Neuronal stem cell (in vitro differentiated cells): ENCODE measurements around the gene VSIR.

Experiments used
- DNase-seq: peaks from one replicate; pipeline ENCODE4 v3.0.0-alpha.2; 2013; ENCODE audit warnings: low spot score
- H2AFZ ChIP-seq: one replicate; pipeline ENCODE4 v1.6.1; 2013; ENCODE audit warnings: mild to moderate bottlenecking, low read length, inconsistent platforms
- H2AK5ac ChIP-seq: 2 replicates; pipeline ENCODE4 v1.6.1; 2013; ENCODE audit warnings: low read depth, mild to moderate bottlenecking, inconsistent platforms, low read length, moderate library complexity, mixed read lengths
- H2BK120ac ChIP-seq: 2 replicates; pipeline ENCODE4 v1.6.1; 2013; ENCODE audit warnings: low read depth, mild to moderate bottlenecking, inconsistent platforms, low read length, moderate library complexity, mixed read lengths
- H2BK12ac ChIP-seq: one replicate; pipeline ENCODE4 v1.6.1; 2013; ENCODE audit warnings: low read length, inconsistent platforms
- H2BK15ac ChIP-seq: 2 replicates; pipeline ENCODE4 v1.6.1; 2013; ENCODE audit warnings: mild to moderate bottlenecking, low read length, inconsistent platforms, mixed read lengths
- H2BK5ac ChIP-seq: one replicate; pipeline ENCODE4 v1.6.1; 2013; ENCODE audit warnings: inconsistent platforms, mild to moderate bottlenecking, low read length, moderate library complexity
- H3K14ac ChIP-seq: one replicate; pipeline ENCODE4 v1.6.1; 2013; ENCODE audit warnings: low read length, inconsistent platforms
- H3K18ac ChIP-seq: 2 replicates; pipeline ENCODE4 v1.6.1; 2013; ENCODE audit warnings: low read length, inconsistent platforms
- H3K23ac ChIP-seq: 2 replicates; pipeline ENCODE4 v1.6.1; 2013; ENCODE audit warnings: low read depth, mild to moderate bottlenecking, mixed read lengths, low read length, inconsistent platforms; ENCODE audit not compliant: poor library complexity
- H3K27ac ChIP-seq: replicated peaks from 3 replicates; pipeline ENCODE4 v1.5.1; 2013; ENCODE audit warnings: low read length, inconsistent platforms
- H3K27me3 ChIP-seq, 3 experiments: 2 replicates each; pipeline ENCODE4 v1.6.1; 2013; ENCODE audit warnings: low read length in 3 of 3, mild to moderate bottlenecking in 2 of 3, inconsistent platforms in 1 of 3, low read depth in 1 of 3, mixed read lengths in 1 of 3, moderate library complexity in 1 of 3; ENCODE audit not compliant: control insufficient read depth in 3 of 3, insufficient read depth in 3 of 3
- H3K36me3 ChIP-seq, 2 donors: replicated peaks in 1 of 2; 2 replicates each; pipeline ENCODE4 v1.6.1; 2013; ENCODE audit warnings: low read length in 2 of 2; ENCODE audit not compliant: control insufficient read depth in 2 of 2, insufficient read depth in 2 of 2
- H3K4ac ChIP-seq: 2 replicates; pipeline ENCODE4 v1.6.1; 2013; ENCODE audit warnings: inconsistent platforms, mild to moderate bottlenecking, low read length, moderate library complexity
- H3K4me1 ChIP-seq, 2 donors: 1 replicate in 1 of 2; 2 replicates in 1 of 2; pipeline ENCODE4 v1.6.1; 2013; ENCODE audit warnings: low read length in 2 of 2, low read depth in 1 of 2; ENCODE audit not compliant: control insufficient read depth in 2 of 2, insufficient read depth in 1 of 2
- H3K4me2 ChIP-seq: one replicate; pipeline ENCODE4 v1.6.1; 2013; ENCODE audit warnings: mild to moderate bottlenecking, low read length, inconsistent platforms; ENCODE audit not compliant: insufficient read depth, poor library complexity, severe bottlenecking
- H3K4me3 ChIP-seq, 2 donors: 2 replicates each; pipeline ENCODE4 v1.5.1; 2013; ENCODE audit warnings: low read length in 2 of 2, mild to moderate bottlenecking in 2 of 2, inconsistent platforms in 1 of 2, moderate library complexity in 1 of 2
- H3K79me1 ChIP-seq: one replicate; pipeline ENCODE4 v1.6.1; 2013; ENCODE audit warnings: low read depth, mild to moderate bottlenecking, inconsistent platforms, low read length, moderate library complexity
- H3K9ac ChIP-seq: one replicate; pipeline ENCODE4 v1.6.1; 2013; ENCODE audit warnings: mild to moderate bottlenecking, low read depth, low read length, inconsistent platforms; ENCODE audit not compliant: poor library complexity
- H3K9me3 ChIP-seq, 2 donors: replicated peaks in 1 of 2; 2 replicates each; pipeline versions ENCODE3 to v1.6.1; 2013; ENCODE audit warnings: low read length in 2 of 2, mild to moderate bottlenecking in 2 of 2, inconsistent platforms in 1 of 2, low read depth in 1 of 2, mixed read lengths in 1 of 2, moderate library complexity in 1 of 2; ENCODE audit not compliant: control insufficient read depth in 2 of 2, insufficient read depth in 1 of 2
- H4K8ac ChIP-seq: one replicate; pipeline ENCODE4 v1.6.1; 2013; ENCODE audit warnings: low read depth, mild to moderate bottlenecking, inconsistent platforms, low read length, moderate library complexity
- H4K91ac ChIP-seq: one replicate; pipeline ENCODE4 v1.6.1; 2013; ENCODE audit warnings: low read length, low read depth, mild to moderate bottlenecking, inconsistent platforms; ENCODE audit not compliant: poor library complexity
- WGBS, 2 donors: extraction: QIAGEN DNeasy Blood & Tissue Kit; methylation state at CpG; one replicate each; pipeline ENCODE4 v1.1.7; 2013; ENCODE audit warnings: missing lambda C conversion rate in 2 of 2, mixed read lengths in 1 of 2; ENCODE audit not compliant: insufficient read length in 2 of 2, insufficient replicate concordance in 1 of 2; ENCODE audit errors: extremely low coverage in 2 of 2; 5-methylcytosine and 5-hydroxymethylcytosine counted together

Gene VSIR

DNA sequence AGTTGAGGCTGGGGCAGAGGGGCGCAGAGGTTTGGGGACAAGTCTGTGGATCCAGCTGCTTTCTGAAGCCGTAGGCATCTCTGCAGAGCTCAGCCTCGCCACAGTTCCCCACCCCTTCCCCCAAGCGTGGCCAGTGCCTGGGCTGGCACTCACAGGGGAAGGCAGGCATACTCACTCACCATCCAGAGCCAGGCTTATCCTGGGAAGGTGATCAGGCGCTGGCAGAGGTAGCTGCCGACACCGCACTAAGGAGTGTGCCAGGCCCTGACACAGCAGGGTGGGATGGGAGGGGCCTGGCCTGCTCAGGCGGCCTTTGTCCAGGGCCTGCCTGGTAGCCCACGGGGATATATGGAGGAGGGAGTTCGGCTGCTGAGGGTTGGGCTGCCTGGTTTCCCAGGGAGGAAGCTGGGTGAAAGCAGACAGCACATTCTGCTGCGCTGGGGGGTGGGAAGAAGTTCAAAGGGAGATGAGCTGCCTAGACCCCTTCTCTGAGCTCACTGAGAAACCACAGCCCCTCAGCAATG is 15.9 kb downstream of the VSIR start:
- Histone ChIP-seq H3K9me3 (peaks cover 0 to 3% of the 10 kb centered on the region in 2 donors), H2AK5ac (no peak overlapping the region), H3K23ac (no peak overlapping the region), H2BK12ac (no peak overlapping the region), H3K4me3 (no peak overlapping the region), H2BK5ac (peak overlapping the region; percentile 27), H3K14ac (peak overlapping the region; percentile 83), H3K79me1 (no peaks in the 10 kb centered on the region), H3K36me3 (no peaks in the 10 kb centered on the region), H3K27me3 (peaks cover 0 to 54% (median 0%) of the 10 kb centered on the region in 3 experiments), H2AFZ (peak overlapping the region; percentile 35), H3K9ac (peak overlapping the region; percentile 57), H2BK120ac (peak overlapping the region; percentile 22), H3K27ac (no peak overlapping the region), H2BK15ac (no peak overlapping the region), H3K4me1 (peaks cover 0 to 9% of the 10 kb centered on the region in 2 donors), H4K8ac (no peak overlapping the region), H4K91ac (no peak overlapping the region), H3K18ac (peak overlapping the region; percentile 84), H3K4me2 (no peak overlapping the region), H3K4ac (no peak overlapping the region)
- whole genome bisulfite sequencing, 2 donors: no CpG with 5 or more reads among the region's 11 CpGs
- DNase-seq: no peak

DNA sequence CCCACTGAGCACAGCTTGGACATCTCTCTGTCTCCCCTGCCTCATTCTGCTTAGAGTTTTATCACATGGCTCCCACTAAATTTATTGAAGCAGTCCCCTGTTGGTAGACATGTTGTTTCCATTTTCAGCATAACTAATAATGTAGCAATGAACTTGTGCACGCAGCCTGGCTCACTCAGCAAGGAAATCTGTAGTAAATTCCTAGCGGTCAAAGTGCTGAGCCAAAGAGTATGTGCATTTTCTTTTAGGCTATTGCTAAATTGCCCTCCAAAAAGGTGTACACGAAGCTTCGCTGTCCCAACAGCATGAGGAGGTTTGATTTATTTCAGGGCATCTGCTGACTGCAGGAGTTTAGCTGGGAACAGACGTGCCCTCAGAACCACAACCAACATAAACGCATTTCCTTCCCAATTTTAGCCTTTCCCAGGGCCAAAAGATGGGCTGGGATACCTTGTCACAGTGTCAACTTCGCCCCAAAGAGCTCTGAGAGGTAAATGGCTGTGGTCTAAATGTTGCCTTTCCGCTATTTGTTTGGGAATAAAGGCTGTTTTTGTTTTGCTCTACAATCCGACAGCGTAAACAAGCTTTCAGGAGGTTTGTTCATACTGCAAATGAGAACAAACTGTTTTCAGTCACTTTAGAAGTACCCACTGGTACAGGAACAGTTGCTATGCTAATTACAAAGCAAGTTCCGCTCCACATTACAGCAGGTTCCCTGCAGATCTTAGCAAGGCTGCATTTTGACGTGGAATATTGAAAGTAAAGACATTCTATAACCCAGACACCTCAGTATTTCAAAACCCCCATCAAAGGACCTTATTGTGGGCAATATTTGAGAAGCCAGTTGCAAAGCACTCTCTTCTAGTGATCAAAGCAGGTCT is 16.8 kb downstream of the VSIR start:
- no CpG with 5 or more reads among the region's 12 CpGs for WGBS, 2 donors
- Histone ChIP-seq H4K8ac (no peak overlapping the region), H2AK5ac (no peak overlapping the region), H3K4me3 (no peak overlapping the region), H4K91ac (no peak overlapping the region), H3K4me1 (peaks cover 0 to 9% of the 10 kb centered on the region in 2 donors), H2BK12ac (no peak overlapping the region), H3K4me2 (no peak overlapping the region), H2BK15ac (no peak overlapping the region), H2AFZ (no peak overlapping the region), H3K9ac (no peak overlapping the region), H3K23ac (no peak overlapping the region), H3K4ac (no peak overlapping the region), H3K9me3 (peaks cover 0 to 3% of the 10 kb centered on the region in 2 donors), H3K27ac (no peak overlapping the region), H3K18ac (no peak overlapping the region), H3K27me3 (peaks cover 0 to 58% (median 0%) of the 10 kb centered on the region in 3 experiments), H3K36me3 (no peaks in the 10 kb centered on the region), H2BK5ac (no peak overlapping the region), H2BK120ac (no peak overlapping the region), H3K14ac (no peak overlapping the region), H3K79me1 (no peaks in the 10 kb centered on the region)
- DNase-seq: no peak

DNA sequence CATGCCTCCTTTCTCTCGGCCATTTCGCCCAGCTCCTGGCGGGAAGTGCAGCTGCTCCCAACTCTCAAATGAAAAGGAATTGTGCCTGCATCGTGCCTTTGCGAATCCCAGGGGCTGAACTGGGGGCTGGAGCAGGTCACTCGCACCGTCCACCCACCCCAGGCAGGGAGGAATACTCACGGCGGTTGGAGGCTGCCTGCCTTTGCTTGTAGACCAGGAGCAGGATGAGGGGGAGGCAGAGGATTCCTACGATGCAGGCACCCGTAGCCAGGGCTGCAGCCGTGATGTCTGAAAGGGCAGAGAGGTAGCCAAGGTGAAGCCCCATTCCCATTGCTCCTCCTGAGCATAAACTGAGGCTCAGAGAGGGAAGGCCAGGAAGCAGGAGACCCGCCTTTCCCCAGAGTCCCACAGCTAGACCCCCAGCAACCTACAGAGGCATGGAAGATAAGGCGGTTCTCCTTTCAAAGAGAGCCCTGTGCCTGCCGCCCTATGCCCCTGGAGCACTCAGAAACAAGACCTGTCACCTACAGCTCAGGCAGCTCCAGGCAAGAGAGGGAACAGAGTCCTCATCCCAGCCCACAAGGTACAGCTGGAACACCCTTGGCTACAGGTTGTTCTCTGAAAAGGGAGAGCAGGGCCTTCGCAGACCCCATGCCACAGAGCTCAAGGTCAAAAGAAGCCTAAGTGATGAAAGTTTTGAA is 18.0 kb downstream of the VSIR start:
- Histone ChIP-seq H3K4me3 (no peak overlapping the region), H3K36me3 (no peaks in the 10 kb centered on the region), H3K4ac (no peak overlapping the region), H2BK5ac (no peak overlapping the region), H3K9ac (no peak overlapping the region), H3K18ac (peak overlapping the region; percentile 31), H3K27ac (no peak overlapping the region), H3K23ac (no peak overlapping the region), H3K79me1 (no peaks in the 10 kb centered on the region), H3K4me2 (no peak overlapping the region), H2BK120ac (no peak overlapping the region), H4K8ac (no peak overlapping the region), H2AFZ (no peak overlapping the region), H4K91ac (no peak overlapping the region), H2BK15ac (no peak overlapping the region), H2BK12ac (no peak overlapping the region), H2AK5ac (peak overlapping the region; percentile 57), H3K27me3 (peaks cover 0 to 58% (median 0%) of the 10 kb centered on the region in 3 experiments), H3K9me3 (no peaks in the 10 kb centered on the region), H3K4me1 (peaks cover 0 to 9% of the 10 kb centered on the region in 2 donors), H3K14ac (no peak overlapping the region)
- no CpG with 5 or more reads among the region's 16 CpGs for WGBS, 2 donors
- no peak for DNase-seq

DNA sequence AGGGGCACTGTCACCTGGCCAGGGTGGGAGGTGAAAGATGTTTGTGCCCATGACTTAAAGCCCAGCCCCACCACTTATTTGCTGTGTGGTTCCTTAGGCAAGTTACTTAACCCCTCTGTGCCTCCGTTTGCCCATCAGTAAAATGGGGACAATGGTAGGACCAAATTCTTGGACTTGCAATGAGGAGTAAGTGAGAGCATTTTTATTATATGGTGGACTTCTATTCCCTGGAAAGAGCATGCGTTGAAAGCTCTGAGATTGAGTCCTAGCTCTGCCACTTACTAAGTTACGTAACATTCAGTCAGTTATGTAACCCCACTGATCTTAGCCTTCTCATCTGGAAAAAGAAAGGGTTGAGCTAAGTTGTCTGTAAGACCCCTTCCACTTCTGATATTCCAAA is 18.8 kb downstream of the VSIR start:
- H4K8ac ChIP-seq: no peak overlapping the region
- peak overlapping the region; percentile 25 for H3K18ac ChIP-seq
- peak overlapping the region; percentile 12 for H2BK5ac ChIP-seq
- H3K9ac ChIP-seq: no peak overlapping the region
- no peak overlapping the region for H2BK12ac ChIP-seq
- peaks cover 0 to 58% (median 0%) of the 10 kb centered on the region in 3 experiments for H3K27me3 ChIP-seq
- H2AK5ac ChIP-seq: no peak overlapping the region
- peaks cover 0 to 9% of the 10 kb centered on the region in 2 donors for H3K4me1 ChIP-seq
- H3K9me3 ChIP-seq: no peaks in the 10 kb centered on the region
- no peak overlapping the region for H3K4me2 ChIP-seq
- H2BK120ac ChIP-seq: no peak overlapping the region
- H3K14ac ChIP-seq: no peak overlapping the region
- no peak overlapping the region for H3K4me3 ChIP-seq
- WGBS, 2 donors: no CpG with 5 or more reads among the region's 3 CpGs
- H3K23ac ChIP-seq: no peak overlapping the region
- no peak overlapping the region for H3K27ac ChIP-seq
- H4K91ac ChIP-seq: no peak overlapping the region
- no peaks in the 10 kb centered on the region for H3K79me1 ChIP-seq
- no peaks in the 10 kb centered on the region for H3K36me3 ChIP-seq
- DNase-seq: no peak
- no peak overlapping the region for H2BK15ac ChIP-seq
- H2AFZ ChIP-seq: no peak overlapping the region
- no peak overlapping the region for H3K4ac ChIP-seq
